H9 (cell line): ENCODE measurements around the gene RUNX2. TPM values are rescaled to one million over a fixed set of nuclear protein-coding genes. Genes with fewer than 3 reads are reported as not detected.

Source experiments
- DNase-seq: peaks from one replicate; pipeline ENCODE4 v3.0.0-alpha.2; 2017
- H2AFZ ChIP-seq: one replicate; pipeline ENCODE4 v1.6.1; 2013; ENCODE audit warnings: mild to moderate bottlenecking, low read length, control low read depth, moderate library complexity
- H2AK5ac ChIP-seq: 2 replicates; pipeline ENCODE4 v1.6.1; 2013; ENCODE audit warnings: low read length, control low read depth, mixed read lengths; ENCODE audit not compliant: insufficient read length
- H2BK120ac ChIP-seq: one replicate; pipeline ENCODE4 v1.6.1; 2013; ENCODE audit warnings: low read depth, mild to moderate bottlenecking, low read length, control low read depth, inconsistent platforms; ENCODE audit not compliant: poor library complexity, severe bottlenecking
- H2BK12ac ChIP-seq: 2 replicates; pipeline ENCODE4 v1.6.1; 2013; ENCODE audit warnings: low read length, control low read depth, mixed read lengths, low read depth; ENCODE audit not compliant: insufficient read length
- H2BK15ac ChIP-seq: 2 replicates; pipeline ENCODE4 v1.6.1; 2013; ENCODE audit warnings: low read depth, low read length, control low read depth
- H2BK20ac ChIP-seq: one replicate; pipeline ENCODE4 v1.6.1; 2013; ENCODE audit warnings: low read depth, mild to moderate bottlenecking, low read length, control low read depth, inconsistent platforms; ENCODE audit not compliant: poor library complexity, severe bottlenecking
- H2BK5ac ChIP-seq: 2 replicates; pipeline ENCODE4 v1.6.1; 2013; ENCODE audit warnings: low read length, control low read depth, mixed read lengths; ENCODE audit not compliant: insufficient read length
- H3K14ac ChIP-seq: 2 replicates; pipeline ENCODE4 v1.6.1; 2013; ENCODE audit warnings: low read length, control low read depth; ENCODE audit not compliant: insufficient read depth
- H3K18ac ChIP-seq: 2 replicates; pipeline ENCODE4 v1.6.1; 2013; ENCODE audit warnings: low read depth, mild to moderate bottlenecking, mixed read lengths, low read length, control low read depth; ENCODE audit not compliant: insufficient read length
- H3K23ac ChIP-seq: 2 replicates; pipeline ENCODE4 v1.6.1; 2013; ENCODE audit warnings: low read length, control low read depth, mixed read lengths, low read depth; ENCODE audit not compliant: insufficient read length
- H3K23me2 ChIP-seq: 2 replicates; pipeline ENCODE4 v1.6.1; 2013; ENCODE audit warnings: low read depth, mild to moderate bottlenecking, mixed read lengths, low read length, control low read depth; ENCODE audit not compliant: insufficient read length, poor library complexity, severe bottlenecking
- H3K27ac ChIP-seq: 2 replicates; pipeline ENCODE4 v1.5.1; 2013; ENCODE audit warnings: low read length, control low read depth, mixed read lengths, low read depth; ENCODE audit not compliant: insufficient read length
- H3K27me3 ChIP-seq: 2 replicates; pipeline ENCODE4 v1.6.1; 2013; ENCODE audit warnings: low read length, control low read depth, inconsistent platforms; ENCODE audit not compliant: insufficient read depth
- H3K4ac ChIP-seq: 2 replicates; pipeline ENCODE4 v1.6.1; 2013; ENCODE audit warnings: low read depth, mild to moderate bottlenecking, control low read depth, inconsistent platforms, low read length, moderate library complexity
- H3K4me1 ChIP-seq: 2 replicates; pipeline ENCODE4 v1.6.1; 2013; ENCODE audit warnings: low read length, control low read depth, inconsistent platforms; ENCODE audit not compliant: insufficient read depth
- H3K4me2 ChIP-seq: 2 replicates; pipeline ENCODE4 v1.6.1; 2013; ENCODE audit warnings: low read length, control low read depth, mixed read lengths; ENCODE audit not compliant: insufficient read length, insufficient read depth
- H3K56ac ChIP-seq: 2 replicates; pipeline ENCODE4 v1.6.1; 2013; ENCODE audit warnings: low read depth, mild to moderate bottlenecking, mixed read lengths, low read length, control low read depth; ENCODE audit not compliant: insufficient read length
- H3K79me1 ChIP-seq: 2 replicates; pipeline ENCODE4 v1.6.1; 2013; ENCODE audit warnings: low read depth, mild to moderate bottlenecking, moderate library complexity, low read length, control low read depth, inconsistent platforms; ENCODE audit not compliant: insufficient read depth, poor library complexity, severe bottlenecking
- H3K79me2 ChIP-seq: 2 replicates; pipeline ENCODE4 v1.6.1; 2013; ENCODE audit warnings: low read length, control low read depth, inconsistent platforms; ENCODE audit not compliant: insufficient read depth
- H3K9ac ChIP-seq: 2 replicates; pipeline ENCODE4 v1.6.1; 2013; ENCODE audit warnings: low read length, control low read depth, mixed read lengths; ENCODE audit not compliant: insufficient read length; ENCODE audit errors: extremely low read depth
- H3K9me3 ChIP-seq: one replicate; pipeline ENCODE4 v1.6.1; 2013; ENCODE audit warnings: low read depth, low read length, inconsistent platforms; ENCODE audit not compliant: control insufficient read depth
- H3T11ph ChIP-seq: one replicate; pipeline ENCODE4 v1.6.1; 2013; ENCODE audit warnings: mild to moderate bottlenecking, low read length, control low read depth, inconsistent platforms
- H4K20me1 ChIP-seq: one replicate; pipeline ENCODE4 v1.6.1; 2013; ENCODE audit not compliant: control insufficient read depth, insufficient read length, insufficient read depth
- H4K5ac ChIP-seq: 2 replicates; pipeline ENCODE4 v1.6.1; 2013; ENCODE audit warnings: low read depth, mild to moderate bottlenecking, mixed read lengths, low read length, control low read depth; ENCODE audit not compliant: insufficient read length
- H4K8ac ChIP-seq: replicated peaks from 2 replicates; pipeline ENCODE4 v1.6.1; 2013; ENCODE audit warnings: low read length, control low read depth, mixed read lengths, low read depth; ENCODE audit not compliant: insufficient read length
- H4K91ac ChIP-seq: 2 replicates; pipeline ENCODE4 v1.6.1; 2013; ENCODE audit warnings: low read depth, mild to moderate bottlenecking, moderate library complexity, mixed read lengths, low read length, control low read depth; ENCODE audit not compliant: insufficient read length
- H3K27ac Mint-ChIP-seq, 3 experiments: 2 replicates in 2 of 3; 3 replicates in 1 of 3; pipeline ENCODE4 v1.8.0; 2020 to 2021; ENCODE audit warnings: mixed read lengths in 3 of 3, mild to moderate bottlenecking in 1 of 3, moderate library complexity in 1 of 3
- H3K27me3 Mint-ChIP-seq: 2 replicates; pipeline ENCODE4 v1.8.0; 2021; ENCODE audit warnings: low read depth, mild to moderate bottlenecking, moderate library complexity, mixed read lengths
- H3K36me3 Mint-ChIP-seq, 3 experiments: 2 replicates in 2 of 3; 3 replicates in 1 of 3; pipeline ENCODE4 v1.8.0; 2020 to 2021; ENCODE audit warnings: low read depth in 3 of 3, mixed read lengths in 3 of 3; ENCODE audit not compliant: insufficient read depth in 1 of 3
- H3K4me1 Mint-ChIP-seq, 2 experiments: 2 replicates each; pipeline ENCODE4 v1.8.0; 2020; ENCODE audit warnings: mixed read lengths in 2 of 2
- H3K4me3 Mint-ChIP-seq, 2 experiments: 2 replicates in 1 of 2; 3 replicates in 1 of 2; pipeline ENCODE4 v1.8.0; 2020 to 2021; ENCODE audit warnings: mild to moderate bottlenecking in 2 of 2, mixed read lengths in 2 of 2, moderate library complexity in 1 of 2
- H3K9me3 Mint-ChIP-seq, 2 experiments: 2 replicates in 1 of 2; 3 replicates in 1 of 2; pipeline ENCODE4 v1.8.0; 2020; ENCODE audit warnings: mild to moderate bottlenecking in 2 of 2, mixed read lengths in 2 of 2, moderate library complexity in 1 of 2
- WGBS: extraction: QIAGEN DNeasy Blood & Tissue Kit; methylation state at CpG from one replicate; pipeline ENCODE4 v1.1.7; 2013; ENCODE audit warnings: missing lambda C conversion rate, low lambda C conversion rate, mixed read lengths; ENCODE audit not compliant: insufficient read length; ENCODE audit errors: extremely low coverage; 5-methylcytosine and 5-hydroxymethylcytosine counted together
- total RNA-seq: library from RNA; stranded (reverse); gene quantifications from 2 replicates; pipeline ENCODE4 v1.2.1, GENCODE V29; 2021
- TF ChIP-seq, protein P1 (sequence below): fragments of 200-600 bp; sonication (generic); conservative IDR thresholded peaks from 3 replicates; pipeline ENCODE4 v1.8.0; 2021; ENCODE audit warnings: antibody characterized with exemption, mild to moderate bottlenecking

RUNX2 gene
- total RNA-seq, 1 experiment from 2014 or later, result 0.15 TPM

DNA sequence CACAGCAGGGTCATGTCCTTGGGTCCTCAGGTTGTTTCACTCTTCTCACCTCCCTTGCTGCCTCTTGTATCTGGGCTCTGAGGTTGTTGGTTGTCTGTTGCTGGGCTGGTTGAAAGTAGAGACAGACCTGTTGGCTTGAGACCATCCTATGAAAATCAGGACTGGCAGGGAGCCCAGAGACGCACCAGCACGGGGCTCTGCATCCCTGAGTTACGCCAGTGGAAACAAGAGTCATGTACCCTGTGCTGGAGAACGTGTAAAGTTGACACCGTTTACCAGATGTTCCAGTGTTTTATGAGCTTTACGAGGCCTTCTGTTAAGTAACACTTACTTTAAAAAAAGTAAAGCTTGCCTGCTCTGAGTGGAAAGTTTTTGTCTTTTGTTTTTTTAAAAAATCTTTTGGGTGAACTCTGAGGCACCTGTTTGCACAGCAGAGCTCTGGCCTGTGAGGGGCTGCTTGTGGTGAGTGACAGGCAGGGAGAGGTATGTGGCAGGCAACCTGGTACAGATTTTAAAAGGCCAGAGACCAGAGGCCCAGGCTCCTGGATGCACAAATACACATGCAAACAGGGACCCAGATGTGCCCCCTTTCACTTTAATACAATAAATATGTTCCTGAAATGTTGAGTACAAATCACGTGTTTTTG, 309.6 kb downstream of the RUNX2 start:
- no peak overlapping the region for H3K4me2 ChIP-seq
- Mint-ChIP-seq H3K27me3 (peaks cover 5% of the 10 kb centered on the region), H3K9me3 (no peaks in the 10 kb centered on the region), H3K4me1 (peaks cover 6 to 16% of the 10 kb centered on the region in 2 experiments; a peak in 2 of 4 replicates), H3K36me3 (no peaks in the 10 kb centered on the region), H3K27ac (no peak overlapping the region), H3K4me3 (no peak overlapping the region)
- TF ChIP-seq, protein P1, sequence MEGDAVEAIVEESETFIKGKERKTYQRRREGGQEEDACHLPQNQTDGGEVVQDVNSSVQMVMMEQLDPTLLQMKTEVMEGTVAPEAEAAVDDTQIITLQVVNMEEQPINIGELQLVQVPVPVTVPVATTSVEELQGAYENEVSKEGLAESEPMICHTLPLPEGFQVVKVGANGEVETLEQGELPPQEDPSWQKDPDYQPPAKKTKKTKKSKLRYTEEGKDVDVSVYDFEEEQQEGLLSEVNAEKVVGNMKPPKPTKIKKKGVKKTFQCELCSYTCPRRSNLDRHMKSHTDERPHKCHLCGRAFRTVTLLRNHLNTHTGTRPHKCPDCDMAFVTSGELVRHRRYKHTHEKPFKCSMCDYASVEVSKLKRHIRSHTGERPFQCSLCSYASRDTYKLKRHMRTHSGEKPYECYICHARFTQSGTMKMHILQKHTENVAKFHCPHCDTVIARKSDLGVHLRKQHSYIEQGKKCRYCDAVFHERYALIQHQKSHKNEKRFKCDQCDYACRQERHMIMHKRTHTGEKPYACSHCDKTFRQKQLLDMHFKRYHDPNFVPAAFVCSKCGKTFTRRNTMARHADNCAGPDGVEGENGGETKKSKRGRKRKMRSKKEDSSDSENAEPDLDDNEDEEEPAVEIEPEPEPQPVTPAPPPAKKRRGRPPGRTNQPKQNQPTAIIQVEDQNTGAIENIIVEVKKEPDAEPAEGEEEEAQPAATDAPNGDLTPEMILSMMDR, result no peak
- no peak overlapping the region for H3K18ac ChIP-seq
- H3K4me1 ChIP-seq, result no peaks in the 10 kb centered on the region
- no peaks in the 10 kb centered on the region for H3K23me2 ChIP-seq
- no peak overlapping the region for H4K5ac ChIP-seq
- no peak overlapping the region for H2AK5ac ChIP-seq
- H3K9me3 ChIP-seq, result no peaks in the 10 kb centered on the region
- no peak overlapping the region for H2BK5ac ChIP-seq
- H3K14ac ChIP-seq, result no peak overlapping the region
- no peak overlapping the region for H2BK12ac ChIP-seq
- H4K91ac ChIP-seq, result no peak overlapping the region
- H3K79me1 ChIP-seq, result no peaks in the 10 kb centered on the region
- no peak overlapping the region for H3K9ac ChIP-seq
- no peak overlapping the region for H3K27ac ChIP-seq
- no peak overlapping the region for H2BK20ac ChIP-seq
- H3K56ac ChIP-seq, result no peak overlapping the region
- no peak overlapping the region for H3K4ac ChIP-seq
- H2BK15ac ChIP-seq, result no peak overlapping the region
- no peak overlapping the region for H4K8ac ChIP-seq
- H3K23ac ChIP-seq, result no peak overlapping the region
- no peaks in the 10 kb centered on the region for H4K20me1 ChIP-seq
- no peak overlapping the region for H3T11ph ChIP-seq
- H2BK120ac ChIP-seq, result no peak overlapping the region
- H2AFZ ChIP-seq, result no peak overlapping the region
- H3K79me2 ChIP-seq, result no peaks in the 10 kb centered on the region
- no peaks in the 10 kb centered on the region for H3K27me3 ChIP-seq
- WGBS, result no CpG with 5 or more reads among the region's 7 CpGs
- no peak for DNase-seq
